Lung (tissue), 12 donors: ENCODE data around the gene NSFL1C. TPM values are rescaled to one million over a fixed set of nuclear protein-coding genes. Genes with fewer than 3 reads are reported as not detected.

Experiments used
- ATAC-seq: fragments of 200-7000 bp; cut with Tn5 transposase; one replicate; pipeline ENCODE4 v1.9.1; 2020; ENCODE audit warnings: moderate number of reproducible peaks; ENCODE audit not compliant: insufficient read depth, low FRiP score
- DNase-seq, 3 donors: peaks; one replicate each; pipeline ENCODE4 v3.0.0-alpha.2; 2013 to 2017
- H3K27ac ChIP-seq, 2 donors: one replicate each; pipeline ENCODE4 v1.5.1; 2013; ENCODE audit warnings: mild to moderate bottlenecking in 2 of 2, moderate library complexity in 2 of 2, control low read depth in 1 of 2, inconsistent platforms in 1 of 2, low read depth in 1 of 2, low read length in 1 of 2
- H3K27me3 ChIP-seq, 3 donors: one replicate each; pipeline ENCODE4 v1.5.1; 2013; ENCODE audit warnings: low read length in 2 of 3; ENCODE audit not compliant: control insufficient read depth in 3 of 3, insufficient read depth in 3 of 3
- H3K36me3 ChIP-seq, 4 donors: one replicate each; pipeline ENCODE4 v1.5.1; 2013; ENCODE audit warnings: low read length in 4 of 4, mild to moderate bottlenecking in 1 of 4, moderate library complexity in 1 of 4; ENCODE audit not compliant: control insufficient read depth in 4 of 4, insufficient read depth in 4 of 4
- H3K4me1 ChIP-seq, 5 donors: one replicate each; pipeline ENCODE4 v1.5.1; 2013; ENCODE audit warnings: low read length in 5 of 5, mild to moderate bottlenecking in 2 of 5, moderate library complexity in 1 of 5; ENCODE audit not compliant: control insufficient read depth in 5 of 5, insufficient read depth in 5 of 5
- H3K4me3 ChIP-seq: one replicate; pipeline ENCODE4 v1.5.1; 2013; ENCODE audit warnings: mild to moderate bottlenecking, control low read depth, moderate library complexity
- H3K9ac ChIP-seq, 2 donors: one replicate each; pipeline ENCODE4 v1.5.1; 2013; ENCODE audit warnings: low read length in 2 of 2, control low read depth in 1 of 2; ENCODE audit not compliant: insufficient read depth in 1 of 2
- H3K9me3 ChIP-seq, 4 donors: one replicate each; pipeline ENCODE4 v1.5.1; 2013; ENCODE audit warnings: low read length in 3 of 4, mild to moderate bottlenecking in 1 of 4, moderate library complexity in 1 of 4; ENCODE audit not compliant: control insufficient read depth in 4 of 4, insufficient read depth in 3 of 4
- WGBS, 2 donors: extraction: QIAGEN DNeasy Blood & Tissue Kit; methylation state at CpG; one replicate each; pipeline ENCODE4 v1.1.7; 2013; 5-methylcytosine and 5-hydroxymethylcytosine counted together
- polyA plus RNA-seq, 2 donors: library from polyadenylated mRNA; stranded (reverse); fragments of 200-250 nt; gene quantifications; one replicate each; pipeline ENCODE4 v1.2.1, GENCODE V29; 2013
- total RNA-seq, 2 donors: library from RNA; depleted of rRNA in 1 of 2; stranded (reverse); fragments of >200 nt in 1 of 2; gene quantifications; one replicate each; pipeline ENCODE4 v1.2.1, GENCODE V29; 2014 to 2021
- TF ChIP-seq, protein P1 (sequence below): IDR thresholded peaks from 2 replicates; pipeline ENCODE4 v1.5.1; 2012; ENCODE audit warnings: mild to moderate bottlenecking; ENCODE audit errors: control extremely low read depth, extremely low read depth
- donor health status: control.
- donor health status: control.
- donor health status: Bipolar disorder and iron deficiency.
- donor health status: healthy.
- donor health status: DM: yes; HTN: yes; CAD: no.

NSFL1C gene
- total and polyA plus RNA-seq, 4 donors: 39.0 to 84.8 (median 53.1) TPM

DNA sequence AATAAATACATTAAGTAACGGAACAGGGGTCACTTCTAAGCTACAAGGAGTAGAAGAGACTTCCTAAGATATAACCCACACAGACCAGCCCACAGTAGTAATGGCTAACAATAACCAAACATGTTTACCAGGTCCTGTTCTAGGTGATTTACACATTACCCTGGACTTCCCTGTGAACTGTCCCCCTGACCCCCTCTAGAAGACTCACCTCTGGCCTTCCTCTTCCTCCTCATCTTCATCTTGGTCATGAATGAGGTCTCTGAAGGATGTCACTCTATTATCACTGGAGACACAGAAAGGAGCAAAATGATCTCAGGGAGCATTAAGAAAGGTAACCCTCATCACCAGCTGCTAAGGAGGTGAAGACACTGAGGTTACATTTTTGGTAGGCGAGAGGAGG lies 8.7 kb downstream of the NSFL1C start:
- H3K9ac ChIP-seq: no peak overlapping the region
- peaks cover 0 to 7% (median 0%) of the 10 kb centered on the region in 4 donors for H3K9me3 ChIP-seq
- H3K27me3 ChIP-seq: no peaks in the 10 kb centered on the region
- no peak overlapping the region for H3K4me3 ChIP-seq
- peaks cover 36 to 66% (median 49%) of the 10 kb centered on the region in 4 donors for H3K36me3 ChIP-seq
- TF ChIP-seq, protein P1, sequence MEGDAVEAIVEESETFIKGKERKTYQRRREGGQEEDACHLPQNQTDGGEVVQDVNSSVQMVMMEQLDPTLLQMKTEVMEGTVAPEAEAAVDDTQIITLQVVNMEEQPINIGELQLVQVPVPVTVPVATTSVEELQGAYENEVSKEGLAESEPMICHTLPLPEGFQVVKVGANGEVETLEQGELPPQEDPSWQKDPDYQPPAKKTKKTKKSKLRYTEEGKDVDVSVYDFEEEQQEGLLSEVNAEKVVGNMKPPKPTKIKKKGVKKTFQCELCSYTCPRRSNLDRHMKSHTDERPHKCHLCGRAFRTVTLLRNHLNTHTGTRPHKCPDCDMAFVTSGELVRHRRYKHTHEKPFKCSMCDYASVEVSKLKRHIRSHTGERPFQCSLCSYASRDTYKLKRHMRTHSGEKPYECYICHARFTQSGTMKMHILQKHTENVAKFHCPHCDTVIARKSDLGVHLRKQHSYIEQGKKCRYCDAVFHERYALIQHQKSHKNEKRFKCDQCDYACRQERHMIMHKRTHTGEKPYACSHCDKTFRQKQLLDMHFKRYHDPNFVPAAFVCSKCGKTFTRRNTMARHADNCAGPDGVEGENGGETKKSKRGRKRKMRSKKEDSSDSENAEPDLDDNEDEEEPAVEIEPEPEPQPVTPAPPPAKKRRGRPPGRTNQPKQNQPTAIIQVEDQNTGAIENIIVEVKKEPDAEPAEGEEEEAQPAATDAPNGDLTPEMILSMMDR: no peak
- no peak for DNase-seq
- WGBS, 2 donors: 99% methylated on average over 2 of the region's 2 CpGs
- ATAC-seq: no peak
- H3K4me1 ChIP-seq: no peaks in the 10 kb centered on the region
- no peak overlapping the region for H3K27ac ChIP-seq

DNA sequence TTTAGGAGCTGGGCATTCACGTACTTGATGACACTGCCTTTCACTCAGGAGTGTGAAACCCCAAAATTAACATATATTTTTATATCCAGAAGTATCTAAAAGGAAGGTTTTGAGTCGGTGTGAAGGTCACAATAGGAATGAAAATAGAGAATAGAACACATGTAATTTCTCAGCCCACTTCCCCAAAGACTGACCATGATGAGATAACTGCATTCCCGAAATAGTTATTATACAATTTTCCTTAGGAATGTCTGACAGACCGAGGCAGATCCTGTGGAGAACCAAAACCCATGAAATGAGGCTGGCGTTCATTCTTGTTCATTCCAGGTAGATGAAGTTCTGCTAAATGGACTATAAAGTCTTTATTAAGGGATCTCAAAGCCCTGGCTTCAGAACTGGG lies 10.3 kb downstream of the NSFL1C start:
- ATAC-seq: no peak
- no peak for DNase-seq
- H3K27me3 ChIP-seq: no peaks in the 10 kb centered on the region
- H3K9ac ChIP-seq: no peak overlapping the region
- H3K4me3 ChIP-seq: no peak overlapping the region
- WGBS, 2 donors: 86 to 95% methylated on average over 5 of the region's 5 CpGs
- TF ChIP-seq, protein P1: no peak
- H3K36me3 ChIP-seq: peaks cover 47 to 78% (median 62%) of the 10 kb centered on the region in 4 donors
- peaks cover 2 to 18% (median 8%) of the 10 kb centered on the region in 4 donors for H3K9me3 ChIP-seq
- no peaks in the 10 kb centered on the region for H3K4me1 ChIP-seq
- H3K27ac ChIP-seq: no peak overlapping the region

DNA sequence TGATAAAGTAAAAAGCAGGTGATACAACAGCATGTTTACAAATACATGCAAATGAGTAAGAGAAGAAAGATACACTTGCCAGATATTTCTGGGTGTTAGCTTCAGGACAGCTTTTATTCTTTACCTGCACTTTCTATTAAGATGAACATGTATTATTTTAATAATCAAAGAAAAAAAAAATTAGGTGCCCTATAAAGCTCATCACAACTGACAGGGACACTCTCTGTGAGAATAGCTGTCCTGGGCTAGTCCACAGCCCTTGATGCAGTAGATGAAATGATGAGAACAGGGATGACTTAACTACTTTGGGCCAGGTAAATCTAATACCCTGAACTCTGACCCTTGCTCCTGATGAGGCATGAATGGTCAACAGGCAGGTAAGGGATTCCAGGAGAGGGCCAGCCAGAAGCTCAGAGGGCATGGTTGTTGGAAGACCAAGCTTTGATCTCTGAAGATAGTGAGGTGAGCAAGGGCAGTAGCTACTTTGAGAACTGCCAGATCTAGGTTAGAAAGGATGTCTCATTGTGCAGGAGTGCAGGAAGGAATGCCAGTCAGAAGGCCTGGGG lies 15.6 kb downstream of the NSFL1C start:
- TF ChIP-seq, protein P1: no peak
- no peak overlapping the region for H3K9ac ChIP-seq
- H3K4me1 ChIP-seq: no peaks in the 10 kb centered on the region
- no peaks in the 10 kb centered on the region for H3K27me3 ChIP-seq
- peaks cover 64 to 86% (median 77%) of the 10 kb centered on the region in 4 donors for H3K36me3 ChIP-seq
- ATAC-seq (no peak), DNase-seq (peak in 1 of 3 donors; percentile 6)
- H3K9me3 ChIP-seq: peaks cover 4 to 24% (median 13%) of the 10 kb centered on the region in 4 donors
- no peak overlapping the region for H3K4me3 ChIP-seq
- H3K27ac ChIP-seq: no peak overlapping the region

DNA sequence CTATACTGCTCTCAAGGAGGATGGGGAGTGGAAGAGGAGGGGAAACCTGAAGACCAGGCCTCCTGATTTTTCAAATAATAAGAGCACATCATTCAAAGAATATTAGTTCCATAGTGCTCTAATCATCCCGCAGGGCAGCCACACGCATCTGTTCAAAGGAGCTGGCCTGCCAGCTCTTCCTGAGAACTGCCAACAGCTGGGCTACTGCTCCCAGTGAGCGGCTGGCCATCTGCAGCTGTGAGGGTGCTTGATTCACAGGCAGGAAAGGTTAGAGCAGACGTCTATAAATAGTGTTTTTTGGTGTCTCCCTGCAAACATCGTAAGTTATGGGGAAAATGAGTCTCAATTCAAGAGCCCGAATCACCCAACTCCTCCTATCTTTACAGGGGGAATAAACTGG lies 17.3 kb downstream of the NSFL1C start:
- H3K4me3 ChIP-seq: no peak overlapping the region
- 94 to 97% methylated on average over 6 of the region's 6 CpGs for WGBS, 2 donors

More for the DNA sequence above, 17.3 kb downstream of the NSFL1C start:
- DNase-seq (no peak), ATAC-seq (no peak)
- Histone ChIP-seq H3K36me3 (peaks cover 69 to 87% (median 77%) of the 10 kb centered on the region in 4 donors), H3K27ac (no peak overlapping the region), H3K9ac (no peak overlapping the region), H3K27me3 (no peaks in the 10 kb centered on the region), H3K4me1 (no peaks in the 10 kb centered on the region), H3K9me3 (peaks cover 4 to 24% (median 13%) of the 10 kb centered on the region in 4 donors)
- TF ChIP-seq, protein P1: no peak
